Liver (tissue), 9 donors: ENCODE measurements around the gene TIAM2. TPM values are rescaled to one million over a fixed set of nuclear protein-coding genes. Genes with fewer than 3 reads are reported as not detected.

Experiments
- DNase-seq: peaks from one replicate; pipeline ENCODE4 v3.0.0-alpha.2; 2017; ENCODE audit warnings: low spot score
- H3K27ac ChIP-seq, 2 donors: one replicate each; pipeline ENCODE4 v1.7.0; 2013; ENCODE audit warnings: inconsistent platforms in 2 of 2, low read length in 2 of 2, control low read depth in 1 of 2, low read depth in 1 of 2, mild to moderate bottlenecking in 1 of 2
- H3K27me3 ChIP-seq, 4 donors: one replicate each; pipeline versions ENCODE4 v1.6.1 to v1.7.0; 2013; ENCODE audit warnings: low read length in 3 of 4, inconsistent platforms in 1 of 4, mild to moderate bottlenecking in 1 of 4, moderate library complexity in 1 of 4; ENCODE audit not compliant: control insufficient read depth in 4 of 4, insufficient read depth in 4 of 4
- H3K36me3 ChIP-seq, 4 donors: one replicate each; pipeline versions ENCODE4 v1.6.1 to v1.7.0; 2013; ENCODE audit warnings: low read length in 3 of 4, mild to moderate bottlenecking in 3 of 4, low read depth in 1 of 4, moderate library complexity in 1 of 4; ENCODE audit not compliant: control insufficient read depth in 4 of 4, insufficient read depth in 3 of 4
- H3K4me1 ChIP-seq, 4 donors: one replicate each; pipeline versions ENCODE4 v1.6.1 to v1.7.0; 2013; ENCODE audit warnings: low read length in 3 of 4, mild to moderate bottlenecking in 3 of 4, moderate library complexity in 1 of 4; ENCODE audit not compliant: control insufficient read depth in 4 of 4, insufficient read depth in 4 of 4
- H3K4me3 ChIP-seq, 3 donors: one replicate each; pipeline versions ENCODE4 v1.6.1 to v1.7.0; 2013; ENCODE audit warnings: low read length in 3 of 3, control low read depth in 1 of 3, low read depth in 1 of 3, mild to moderate bottlenecking in 1 of 3
- H3K9ac ChIP-seq, 2 donors: one replicate each; pipeline ENCODE4 v1.7.0; 2013; ENCODE audit warnings: low read length in 2 of 2, mild to moderate bottlenecking in 2 of 2, moderate library complexity in 2 of 2, control low read depth in 1 of 2, low read depth in 1 of 2
- H3K9me3 ChIP-seq, 4 donors: one replicate each; pipeline versions ENCODE4 v1.6.1 to v1.7.0; 2013; ENCODE audit warnings: low read length in 3 of 4; ENCODE audit not compliant: control insufficient read depth in 4 of 4
- EGR1 ChIP-seq, 2 donors: IDR thresholded peaks; 2 replicates each; pipeline ENCODE4 v1.6.1; 2016 to 2018; ENCODE audit warnings: antibody characterized with exemption in 2 of 2, low read depth in 2 of 2
- FOXA1 ChIP-seq: IDR thresholded peaks from 2 replicates; pipeline ENCODE4 v1.6.1; 2016; ENCODE audit warnings: antibody characterized with exemption
- FOXA2 ChIP-seq: IDR thresholded peaks from 2 replicates; pipeline ENCODE4 v1.6.1; 2016; ENCODE audit warnings: antibody characterized with exemption
- GABPA ChIP-seq, 2 donors: IDR thresholded peaks in 1 of 2; conservative IDR thresholded peaks in 1 of 2; 2 replicates each; pipeline ENCODE4 v1.6.1; 2016; ENCODE audit warnings: antibody characterized with exemption in 2 of 2, mild to moderate bottlenecking in 1 of 2, moderate library complexity in 1 of 2
- HNF4A ChIP-seq, 2 donors: conservative IDR thresholded peaks; 2 replicates each; pipeline ENCODE4 v1.6.1; 2016; ENCODE audit warnings: antibody characterized with exemption in 2 of 2, mild to moderate bottlenecking in 2 of 2
- HNF4G ChIP-seq: IDR thresholded peaks from 2 replicates; pipeline ENCODE4 v1.6.1; 2016; ENCODE audit warnings: antibody characterized with exemption
- NR2F2 ChIP-seq: IDR thresholded peaks from 2 replicates; pipeline ENCODE4 v1.6.1; 2016; ENCODE audit warnings: antibody characterized with exemption
- RAD21 ChIP-seq, 2 donors: IDR thresholded peaks; 2 replicates each; pipeline ENCODE4 v1.6.1; 2016; ENCODE audit warnings: antibody characterized with exemption in 2 of 2, mild to moderate bottlenecking in 2 of 2
- SP1 ChIP-seq: IDR thresholded peaks from 2 replicates; pipeline ENCODE4 v1.6.1; 2018; ENCODE audit warnings: antibody characterized with exemption, mild to moderate bottlenecking
- TAF1 ChIP-seq: conservative IDR thresholded peaks from 2 replicates; pipeline ENCODE4 v1.6.1; 2016; ENCODE audit warnings: antibody characterized with exemption, mild to moderate bottlenecking
- WGBS: extraction: QIAGEN DNeasy Blood & Tissue Kit; methylation state at CpG from one replicate; pipeline ENCODE4 v1.1.7; 2013; 5-methylcytosine and 5-hydroxymethylcytosine counted together
- polyA plus RNA-seq, 2 donors: library from polyadenylated mRNA; stranded (reverse) in 1 of 2; unstranded in 1 of 2; fragments of 200-250 nt in 1 of 2; fragments of >200 nt in 1 of 2; fragmentation: Nextera tagmentation in 1 of 2; extraction: Ambion mirVana in 1 of 2; gene quantifications; one replicate each; pipeline versions ENCODE4 v1.2.1 to v1.2.3, GENCODE V29; 2013 to 2015
- total RNA-seq, 2 donors: library from RNA; depleted of rRNA; stranded (reverse); fragments of >200 nt; gene quantifications; one replicate each; pipeline ENCODE4 v1.2.3, GENCODE V29; 2014
- TF ChIP-seq, protein P1 (sequence below): fragments of 150-350 bp; IDR thresholded peaks from 2 replicates; pipeline ENCODE4 v1.5.1; 2017; ENCODE audit warnings: improper control_type of control experiment, low read depth, low read length; ENCODE audit not compliant: missing input control
- TF ChIP-seq, protein P2 (sequence below): IDR thresholded peaks from 2 replicates; pipeline ENCODE4 v1.6.1; 2016; ENCODE audit warnings: antibody characterized with exemption
- TF ChIP-seq, protein P3 (sequence below): IDR thresholded peaks from 2 replicates; pipeline ENCODE4 v1.6.1; 2016; ENCODE audit warnings: antibody characterized with exemption, mild to moderate bottlenecking
- TF ChIP-seq, protein P4 (sequence below): IDR thresholded peaks from 2 replicates; pipeline ENCODE4 v1.6.1; 2016; ENCODE audit warnings: antibody characterized with exemption
- donor health status: healthy.
- donor health status: healthy.
- donor health status: healthy.
- donor health status: healthy.
- donor health status: healthy.

TIAM2 gene
- total and polyA plus RNA-seq, 4 donors: 0.62 to 3.7 (median 2.4) TPM

DNA sequence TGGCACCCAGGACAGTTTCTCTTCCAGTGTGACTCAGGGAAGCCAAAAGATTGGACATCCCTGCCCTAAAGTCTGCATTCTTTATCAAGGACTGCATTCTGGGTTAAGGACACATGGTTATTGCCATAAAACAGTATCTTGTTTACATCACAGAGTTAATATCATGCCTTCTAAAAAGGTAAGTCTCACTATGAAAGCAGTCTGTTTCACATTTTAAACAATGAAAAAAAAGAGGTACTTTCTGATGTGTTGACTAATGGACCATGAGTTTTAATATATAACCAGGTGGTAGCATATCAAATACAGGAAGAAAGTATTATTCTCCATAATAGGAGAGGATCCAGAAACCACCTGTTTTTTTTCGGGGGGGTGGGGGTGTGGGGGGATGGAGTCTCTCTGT, 93.7 kb downstream of the TIAM2 start:
- Histone ChIP-seq H3K4me3 (no peak overlapping the region), H3K4me1 (no peaks in the 10 kb centered on the region), H3K36me3 (no peaks in the 10 kb centered on the region), H3K27me3 (no peaks in the 10 kb centered on the region), H3K9ac (no peak overlapping the region), H3K9me3 (no peaks in the 10 kb centered on the region), H3K27ac (no peak overlapping the region)
- TF ChIP-seq, protein P1, sequence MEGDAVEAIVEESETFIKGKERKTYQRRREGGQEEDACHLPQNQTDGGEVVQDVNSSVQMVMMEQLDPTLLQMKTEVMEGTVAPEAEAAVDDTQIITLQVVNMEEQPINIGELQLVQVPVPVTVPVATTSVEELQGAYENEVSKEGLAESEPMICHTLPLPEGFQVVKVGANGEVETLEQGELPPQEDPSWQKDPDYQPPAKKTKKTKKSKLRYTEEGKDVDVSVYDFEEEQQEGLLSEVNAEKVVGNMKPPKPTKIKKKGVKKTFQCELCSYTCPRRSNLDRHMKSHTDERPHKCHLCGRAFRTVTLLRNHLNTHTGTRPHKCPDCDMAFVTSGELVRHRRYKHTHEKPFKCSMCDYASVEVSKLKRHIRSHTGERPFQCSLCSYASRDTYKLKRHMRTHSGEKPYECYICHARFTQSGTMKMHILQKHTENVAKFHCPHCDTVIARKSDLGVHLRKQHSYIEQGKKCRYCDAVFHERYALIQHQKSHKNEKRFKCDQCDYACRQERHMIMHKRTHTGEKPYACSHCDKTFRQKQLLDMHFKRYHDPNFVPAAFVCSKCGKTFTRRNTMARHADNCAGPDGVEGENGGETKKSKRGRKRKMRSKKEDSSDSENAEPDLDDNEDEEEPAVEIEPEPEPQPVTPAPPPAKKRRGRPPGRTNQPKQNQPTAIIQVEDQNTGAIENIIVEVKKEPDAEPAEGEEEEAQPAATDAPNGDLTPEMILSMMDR: no peak
- TF ChIP-seq SP1 (no peak), EGR1 (IDR thresholded peaks at IDR 0.05; ENCODE audit: low read depth in 2 of 2) (no peak), NR2F2 (no peak), FOXA2 (no peak), GABPA (IDR thresholded peaks at IDR 0.05 in 1 of 2, conservative IDR thresholded peaks at IDR 0.05 in 1 of 2) (no peak), HNF4A (conservative IDR thresholded peaks at IDR 0.05) (no peak), RAD21 (IDR thresholded peaks at IDR 0.05) (no peak), TAF1 (no peak), FOXA1 (no peak)
- TF ChIP-seq, protein P2, sequence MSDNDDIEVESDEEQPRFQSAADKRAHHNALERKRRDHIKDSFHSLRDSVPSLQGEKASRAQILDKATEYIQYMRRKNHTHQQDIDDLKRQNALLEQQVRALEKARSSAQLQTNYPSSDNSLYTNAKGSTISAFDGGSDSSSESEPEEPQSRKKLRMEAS: no peak
- TF ChIP-seq, protein P3, sequence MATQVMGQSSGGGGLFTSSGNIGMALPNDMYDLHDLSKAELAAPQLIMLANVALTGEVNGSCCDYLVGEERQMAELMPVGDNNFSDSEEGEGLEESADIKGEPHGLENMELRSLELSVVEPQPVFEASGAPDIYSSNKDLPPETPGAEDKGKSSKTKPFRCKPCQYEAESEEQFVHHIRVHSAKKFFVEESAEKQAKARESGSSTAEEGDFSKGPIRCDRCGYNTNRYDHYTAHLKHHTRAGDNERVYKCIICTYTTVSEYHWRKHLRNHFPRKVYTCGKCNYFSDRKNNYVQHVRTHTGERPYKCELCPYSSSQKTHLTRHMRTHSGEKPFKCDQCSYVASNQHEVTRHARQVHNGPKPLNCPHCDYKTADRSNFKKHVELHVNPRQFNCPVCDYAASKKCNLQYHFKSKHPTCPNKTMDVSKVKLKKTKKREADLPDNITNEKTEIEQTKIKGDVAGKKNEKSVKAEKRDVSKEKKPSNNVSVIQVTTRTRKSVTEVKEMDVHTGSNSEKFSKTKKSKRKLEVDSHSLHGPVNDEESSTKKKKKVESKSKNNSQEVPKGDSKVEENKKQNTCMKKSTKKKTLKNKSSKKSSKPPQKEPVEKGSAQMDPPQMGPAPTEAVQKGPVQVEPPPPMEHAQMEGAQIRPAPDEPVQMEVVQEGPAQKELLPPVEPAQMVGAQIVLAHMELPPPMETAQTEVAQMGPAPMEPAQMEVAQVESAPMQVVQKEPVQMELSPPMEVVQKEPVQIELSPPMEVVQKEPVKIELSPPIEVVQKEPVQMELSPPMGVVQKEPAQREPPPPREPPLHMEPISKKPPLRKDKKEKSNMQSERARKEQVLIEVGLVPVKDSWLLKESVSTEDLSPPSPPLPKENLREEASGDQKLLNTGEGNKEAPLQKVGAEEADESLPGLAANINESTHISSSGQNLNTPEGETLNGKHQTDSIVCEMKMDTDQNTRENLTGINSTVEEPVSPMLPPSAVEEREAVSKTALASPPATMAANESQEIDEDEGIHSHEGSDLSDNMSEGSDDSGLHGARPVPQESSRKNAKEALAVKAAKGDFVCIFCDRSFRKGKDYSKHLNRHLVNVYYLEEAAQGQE: no peak
- TF ChIP-seq, protein P4, sequence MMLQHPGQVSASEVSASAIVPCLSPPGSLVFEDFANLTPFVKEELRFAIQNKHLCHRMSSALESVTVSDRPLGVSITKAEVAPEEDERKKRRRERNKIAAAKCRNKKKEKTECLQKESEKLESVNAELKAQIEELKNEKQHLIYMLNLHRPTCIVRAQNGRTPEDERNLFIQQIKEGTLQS: no peak
- WGBS: 74% methylated on average over 1 of the region's 1 CpG
- no peak for DNase-seq

DNA sequence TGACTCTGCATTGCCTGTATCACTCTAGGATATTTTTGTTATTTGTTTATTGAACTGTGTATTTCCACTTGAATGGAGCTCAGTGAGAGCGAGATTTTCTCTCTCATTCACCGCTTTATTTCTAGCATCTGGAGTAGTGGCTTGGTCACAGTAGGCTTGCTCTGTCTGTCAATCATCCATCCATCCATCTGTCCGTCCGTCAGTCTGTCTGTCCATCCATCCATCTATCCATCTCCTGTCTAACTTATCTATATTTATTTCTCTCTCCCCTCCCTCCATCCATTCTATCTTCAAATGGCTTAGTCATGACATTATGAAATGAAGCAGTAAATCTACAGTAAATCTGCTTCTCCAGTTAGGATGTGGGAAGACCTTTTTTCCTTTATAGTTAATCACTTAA, 94.6 kb downstream of the TIAM2 start:
- Histone ChIP-seq H3K4me1 (no peaks in the 10 kb centered on the region), H3K4me3 (no peak overlapping the region), H3K36me3 (no peaks in the 10 kb centered on the region), H3K27me3 (no peaks in the 10 kb centered on the region), H3K9me3 (no peaks in the 10 kb centered on the region), H3K27ac (no peak overlapping the region), H3K9ac (no peak overlapping the region)
- DNase-seq: no peak
- WGBS: 93% methylated on average over 4 of the region's 4 CpGs
- TF ChIP-seq HNF4G: no peak
- TF ChIP-seq EGR1 (IDR thresholded peaks at IDR 0.05; ENCODE audit: low read depth in 2 of 2): no peak
- TF ChIP-seq RAD21 (IDR thresholded peaks at IDR 0.05): no peak
- TF ChIP-seq, protein P3: no peak
- TF ChIP-seq, protein P2: no peak
- no peak for TF ChIP-seq SP1
- no peak for TF ChIP-seq TAF1
- no peak for TF ChIP-seq HNF4A (conservative IDR thresholded peaks at IDR 0.05)
- no peak for TF ChIP-seq GABPA (IDR thresholded peaks at IDR 0.05 in 1 of 2, conservative IDR thresholded peaks at IDR 0.05 in 1 of 2)
